Chondrocyte (in vitro differentiated cells): ENCODE measurements around the gene HLCS. TPM values are rescaled to one million over a fixed set of nuclear protein-coding genes. Genes with fewer than 3 reads are reported as not detected.

ENCODE experiments used
- DNase-seq: peaks from one replicate; pipeline ENCODE4 v3.0.0; 2021; ENCODE audit warnings: mixed read lengths, low spot score
- H3K27ac Mint-ChIP-seq: one replicate; pipeline ENCODE4 v1.8.0; 2021; ENCODE audit warnings: mild to moderate bottlenecking, moderate library complexity, mixed read lengths; ENCODE audit not compliant: unreplicated experiment
- H3K27me3 Mint-ChIP-seq: 2 replicates; pipeline ENCODE4 v1.8.0; 2021; ENCODE audit warnings: low read depth, mixed read lengths
- H3K36me3 Mint-ChIP-seq: 2 replicates; pipeline ENCODE4 v1.8.0; 2021; ENCODE audit warnings: low read depth, mixed read lengths
- H3K4me1 Mint-ChIP-seq: 2 replicates; pipeline ENCODE4 v1.8.0; 2021; ENCODE audit warnings: low read depth, mild to moderate bottlenecking, mixed read lengths
- H3K4me3 Mint-ChIP-seq: one replicate; pipeline ENCODE4 v1.8.0; 2021; ENCODE audit warnings: mild to moderate bottlenecking, moderate library complexity, mixed read lengths; ENCODE audit not compliant: unreplicated experiment
- H3K9me3 Mint-ChIP-seq: 2 replicates; pipeline ENCODE4 v1.8.0; 2021; ENCODE audit warnings: low read depth, mixed read lengths
- total RNA-seq: library from RNA; stranded (reverse); gene quantifications from 3 replicates; pipeline ENCODE4 v1.2.1, GENCODE V29; 2021
- TF ChIP-seq, protein P1 (sequence below): fragments of 200-600 bp; sonication (generic); IDR thresholded peaks from 2 replicates; pipeline ENCODE4 v1.5.0; 2021; ENCODE audit warnings: antibody characterized with exemption, mild to moderate bottlenecking, moderate library complexity

Gene HLCS
- total RNA-seq, 1 donor from 2014 or later: 30.4 TPM

DNA sequence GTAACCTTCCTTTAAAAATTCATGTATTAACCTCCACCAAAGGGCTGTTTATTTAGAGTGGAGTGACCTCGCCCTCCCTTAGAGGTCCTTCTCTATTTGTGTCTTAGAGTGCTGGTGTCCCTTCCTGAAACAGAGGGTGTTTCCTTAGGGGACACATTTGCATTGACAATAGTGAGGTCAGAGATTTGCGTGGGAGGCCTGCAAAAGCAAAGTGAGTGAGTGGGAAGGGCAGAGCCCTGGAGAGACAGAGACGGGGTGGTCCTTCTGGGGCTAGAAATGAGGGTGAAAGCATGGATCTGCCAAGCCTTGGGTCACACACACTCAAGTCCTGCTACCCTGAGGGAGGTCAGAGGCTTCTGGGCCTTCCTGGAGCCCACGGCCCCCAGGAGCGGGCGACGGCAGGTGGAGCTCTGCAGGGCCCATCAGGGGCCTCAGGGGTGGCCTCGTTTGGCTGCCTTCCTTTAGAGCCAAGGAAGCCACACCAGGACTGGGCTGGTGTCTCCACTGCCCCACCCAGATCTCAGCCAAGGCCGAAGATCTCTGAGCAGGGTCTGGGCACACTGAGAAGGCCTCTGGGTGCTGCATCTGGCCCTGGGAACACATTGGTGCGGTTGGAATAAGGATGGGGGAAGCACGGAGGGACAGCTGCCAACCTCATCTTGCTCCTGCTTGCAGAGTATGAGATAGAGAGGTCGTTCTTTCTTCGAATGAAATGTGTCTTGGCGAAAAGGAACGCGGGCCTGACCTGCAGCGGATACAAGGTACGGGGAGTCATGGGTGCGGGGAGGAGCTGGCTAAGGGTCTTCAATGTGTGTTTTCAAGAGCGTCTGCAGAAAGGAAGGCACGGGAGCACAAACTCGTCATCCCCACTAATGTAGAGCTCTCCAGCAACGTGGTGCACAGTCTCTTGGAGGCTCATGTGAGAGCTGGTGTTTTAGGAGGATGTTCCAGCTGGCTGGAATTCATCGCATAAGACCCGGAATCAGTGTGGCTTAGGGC is 243.8 kb downstream of the HLCS start:
- DNase-seq: no peak
- TF ChIP-seq, protein P1, sequence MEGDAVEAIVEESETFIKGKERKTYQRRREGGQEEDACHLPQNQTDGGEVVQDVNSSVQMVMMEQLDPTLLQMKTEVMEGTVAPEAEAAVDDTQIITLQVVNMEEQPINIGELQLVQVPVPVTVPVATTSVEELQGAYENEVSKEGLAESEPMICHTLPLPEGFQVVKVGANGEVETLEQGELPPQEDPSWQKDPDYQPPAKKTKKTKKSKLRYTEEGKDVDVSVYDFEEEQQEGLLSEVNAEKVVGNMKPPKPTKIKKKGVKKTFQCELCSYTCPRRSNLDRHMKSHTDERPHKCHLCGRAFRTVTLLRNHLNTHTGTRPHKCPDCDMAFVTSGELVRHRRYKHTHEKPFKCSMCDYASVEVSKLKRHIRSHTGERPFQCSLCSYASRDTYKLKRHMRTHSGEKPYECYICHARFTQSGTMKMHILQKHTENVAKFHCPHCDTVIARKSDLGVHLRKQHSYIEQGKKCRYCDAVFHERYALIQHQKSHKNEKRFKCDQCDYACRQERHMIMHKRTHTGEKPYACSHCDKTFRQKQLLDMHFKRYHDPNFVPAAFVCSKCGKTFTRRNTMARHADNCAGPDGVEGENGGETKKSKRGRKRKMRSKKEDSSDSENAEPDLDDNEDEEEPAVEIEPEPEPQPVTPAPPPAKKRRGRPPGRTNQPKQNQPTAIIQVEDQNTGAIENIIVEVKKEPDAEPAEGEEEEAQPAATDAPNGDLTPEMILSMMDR: no peak
- H3K9me3 Mint-ChIP-seq: no peaks in the 10 kb centered on the region
- H3K27ac Mint-ChIP-seq: no peak overlapping the region
- H3K36me3 Mint-ChIP-seq: peaks cover 2% of the 10 kb centered on the region
- H3K4me1 Mint-ChIP-seq: peaks cover 11% of the 10 kb centered on the region
- peaks cover 5% of the 10 kb centered on the region for H3K27me3 Mint-ChIP-seq
- H3K4me3 Mint-ChIP-seq: no peak overlapping the region

DNA sequence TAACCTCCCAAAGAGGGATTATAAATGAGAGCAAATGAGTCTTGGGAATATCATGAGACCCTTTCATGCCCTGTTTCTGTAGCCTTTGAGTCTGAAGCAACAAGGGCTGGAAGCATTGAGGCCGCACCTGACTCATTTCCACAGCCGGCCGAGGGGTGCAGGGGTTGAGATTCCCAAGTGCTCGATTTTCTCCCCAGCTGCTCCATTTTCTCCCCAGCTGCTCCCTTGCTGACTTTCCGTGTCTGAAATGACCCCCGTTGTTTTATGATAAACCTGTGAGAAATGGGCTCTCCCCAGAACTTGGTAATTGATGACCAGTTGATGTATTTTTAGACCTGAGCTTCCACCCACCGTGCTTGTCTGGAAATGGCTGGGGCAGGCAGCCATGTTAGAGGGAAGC is 244.7 kb downstream of the HLCS start:
- peaks cover 7% of the 10 kb centered on the region for H3K27me3 Mint-ChIP-seq
- H3K27ac Mint-ChIP-seq: no peak overlapping the region
- peaks cover 14% of the 10 kb centered on the region for H3K4me1 Mint-ChIP-seq
- H3K4me3 Mint-ChIP-seq: no peak overlapping the region
- TF ChIP-seq, protein P1: no peak
- no peaks in the 10 kb centered on the region for H3K9me3 Mint-ChIP-seq
- H3K36me3 Mint-ChIP-seq: peaks cover 2% of the 10 kb centered on the region
- DNase-seq: no peak

DNA sequence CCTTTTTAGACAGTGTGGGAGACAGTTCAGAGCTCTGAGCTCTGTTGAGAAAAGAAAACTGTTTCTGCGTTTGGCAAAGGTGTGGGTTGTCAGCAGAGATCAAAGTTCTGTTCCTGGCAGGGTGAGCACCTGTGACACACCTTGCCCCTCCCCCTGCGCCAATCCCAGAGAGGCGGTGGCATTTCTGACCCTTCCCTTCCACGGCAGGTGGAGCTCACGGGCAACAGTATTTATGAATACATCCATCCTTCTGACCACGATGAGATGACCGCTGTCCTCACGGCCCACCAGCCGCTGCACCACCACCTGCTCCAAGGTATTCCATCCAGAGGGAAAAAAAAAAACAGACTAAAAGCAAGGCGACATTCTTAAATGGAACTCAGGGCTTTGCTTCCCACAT is 246.9 kb downstream of the HLCS start:
- Mint-ChIP-seq H3K9me3 (no peaks in the 10 kb centered on the region), H3K27ac (no peak overlapping the region), H3K36me3 (peaks cover 2% of the 10 kb centered on the region), H3K4me3 (no peak overlapping the region), H3K27me3 (peaks cover 19% of the 10 kb centered on the region), H3K4me1 (peaks cover 14% of the 10 kb centered on the region)
- TF ChIP-seq, protein P1: no peak
- DNase-seq: no peak

DNA sequence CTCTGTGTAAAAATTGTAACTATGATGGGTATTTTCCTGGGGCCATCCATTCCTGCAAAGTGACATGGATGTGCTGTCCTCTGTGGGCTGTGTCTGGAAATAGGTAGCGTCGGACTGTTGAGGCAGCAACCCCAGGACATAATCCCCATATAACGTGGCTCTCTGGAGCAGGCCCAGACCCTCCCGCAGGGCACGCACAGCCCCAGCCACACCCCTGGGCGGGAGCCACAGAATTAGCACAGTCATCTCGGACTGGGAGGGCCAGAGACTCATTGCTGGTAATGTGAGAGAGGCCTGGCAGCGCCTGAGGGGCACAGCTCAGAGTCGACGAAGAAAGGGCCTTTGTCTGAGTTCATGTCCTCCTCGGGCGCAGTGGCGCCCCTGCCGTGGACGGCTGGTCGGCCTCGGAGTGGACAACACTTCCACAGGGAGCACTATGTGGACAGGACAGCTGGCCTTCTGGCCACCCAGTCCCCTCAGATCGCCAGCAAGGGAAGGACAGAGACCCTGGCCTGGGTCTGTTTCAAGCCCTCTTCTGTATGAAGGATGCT is 247.4 kb downstream of the HLCS start:
- TF ChIP-seq, protein P1: no peak
- no peak overlapping the region for H3K4me3 Mint-ChIP-seq
- DNase-seq: no peak
- peaks cover 25% of the 10 kb centered on the region for H3K27me3 Mint-ChIP-seq
- H3K9me3 Mint-ChIP-seq: no peaks in the 10 kb centered on the region
- H3K4me1 Mint-ChIP-seq: peaks cover 14% of the 10 kb centered on the region
- no peak overlapping the region for H3K27ac Mint-ChIP-seq
- peaks cover 2% of the 10 kb centered on the region for H3K36me3 Mint-ChIP-seq

DNA sequence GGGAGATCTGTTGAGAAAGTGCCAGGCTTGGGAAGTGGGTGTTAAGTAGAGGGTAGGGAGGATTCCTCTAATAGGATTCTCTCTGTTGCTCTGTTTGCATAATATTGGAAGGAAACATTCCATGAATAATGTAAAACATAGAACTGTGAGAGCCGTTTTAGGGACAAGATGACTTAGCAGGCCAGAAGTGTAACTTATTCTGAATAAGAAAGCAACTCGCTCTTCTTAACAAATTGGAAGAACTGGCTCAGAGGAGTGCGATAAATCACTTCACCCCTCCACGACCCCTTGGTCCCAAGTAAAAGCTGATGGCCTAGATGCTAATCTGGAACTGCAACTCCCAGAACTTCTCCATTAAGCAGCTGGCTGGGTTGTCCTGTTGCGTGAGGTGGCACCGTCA is 248.5 kb downstream of the HLCS start:
- TF ChIP-seq, protein P1: no peak
- no peak for DNase-seq
- Mint-ChIP-seq H3K27me3 (peaks cover 30% of the 10 kb centered on the region), H3K4me3 (no peak overlapping the region), H3K9me3 (no peaks in the 10 kb centered on the region), H3K27ac (no peak overlapping the region), H3K4me1 (peaks cover 14% of the 10 kb centered on the region), H3K36me3 (peaks cover 2% of the 10 kb centered on the region)
